Mesothelial cell of epicardium (in vitro differentiated cells): ENCODE results near the gene ROGDI. TPM values are rescaled to one million over a fixed set of nuclear protein-coding genes. Genes with fewer than 3 reads are reported as not detected.

Source experiments
- DNase-seq, 2 experiments: peaks; one replicate each; pipeline ENCODE4 v3.0.0; 2021; ENCODE audit warnings: low spot score in 2 of 2; ENCODE audit not compliant: unreplicated experiment in 2 of 2
- H3K27ac Mint-ChIP-seq: 2 replicates; pipeline ENCODE4 v1.8.0; 2021; ENCODE audit warnings: mixed read lengths
- H3K27me3 Mint-ChIP-seq: 2 replicates; pipeline ENCODE4 v1.8.0; 2021; ENCODE audit warnings: low read depth, mixed read lengths
- H3K36me3 Mint-ChIP-seq: 2 replicates; pipeline ENCODE4 v1.8.0; 2021; ENCODE audit warnings: mixed read lengths
- H3K4me1 Mint-ChIP-seq: 2 replicates; pipeline ENCODE4 v1.8.0; 2021; ENCODE audit warnings: mixed read lengths
- H3K4me3 Mint-ChIP-seq: 2 replicates; pipeline ENCODE4 v1.8.0; 2021; ENCODE audit warnings: mild to moderate bottlenecking, moderate library complexity, mixed read lengths
- H3K9me3 Mint-ChIP-seq: 2 replicates; pipeline ENCODE4 v1.8.0; 2021; ENCODE audit warnings: mixed read lengths
- total RNA-seq: library from RNA; stranded (reverse); gene quantifications from 3 replicates; pipeline ENCODE4 v1.2.1, GENCODE V29; 2021
- TF ChIP-seq, protein P1 (sequence below): fragments of 200-600 bp; sonication (generic); IDR thresholded peaks from one replicate; pipeline ENCODE4 v1.5.0; 2021; ENCODE audit warnings: antibody characterized with exemption; ENCODE audit not compliant: unreplicated experiment

ROGDI gene
- total RNA-seq, 1 donor from 2014 or later = 61.8 TPM

GRCh38 chr16:4746991-4747574, 55.4 kb downstream of the ROGDI start:
- DNase-seq = no peak
- H3K4me1 Mint-ChIP-seq = no peaks in the 10 kb centered on the region
- H3K36me3 Mint-ChIP-seq = peaks cover 5% of the 10 kb centered on the region
- H3K4me3 Mint-ChIP-seq = no peak overlapping the region
- TF ChIP-seq, protein P1, sequence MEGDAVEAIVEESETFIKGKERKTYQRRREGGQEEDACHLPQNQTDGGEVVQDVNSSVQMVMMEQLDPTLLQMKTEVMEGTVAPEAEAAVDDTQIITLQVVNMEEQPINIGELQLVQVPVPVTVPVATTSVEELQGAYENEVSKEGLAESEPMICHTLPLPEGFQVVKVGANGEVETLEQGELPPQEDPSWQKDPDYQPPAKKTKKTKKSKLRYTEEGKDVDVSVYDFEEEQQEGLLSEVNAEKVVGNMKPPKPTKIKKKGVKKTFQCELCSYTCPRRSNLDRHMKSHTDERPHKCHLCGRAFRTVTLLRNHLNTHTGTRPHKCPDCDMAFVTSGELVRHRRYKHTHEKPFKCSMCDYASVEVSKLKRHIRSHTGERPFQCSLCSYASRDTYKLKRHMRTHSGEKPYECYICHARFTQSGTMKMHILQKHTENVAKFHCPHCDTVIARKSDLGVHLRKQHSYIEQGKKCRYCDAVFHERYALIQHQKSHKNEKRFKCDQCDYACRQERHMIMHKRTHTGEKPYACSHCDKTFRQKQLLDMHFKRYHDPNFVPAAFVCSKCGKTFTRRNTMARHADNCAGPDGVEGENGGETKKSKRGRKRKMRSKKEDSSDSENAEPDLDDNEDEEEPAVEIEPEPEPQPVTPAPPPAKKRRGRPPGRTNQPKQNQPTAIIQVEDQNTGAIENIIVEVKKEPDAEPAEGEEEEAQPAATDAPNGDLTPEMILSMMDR = no peak
- H3K27me3 Mint-ChIP-seq = peaks cover 2% of the 10 kb centered on the region
- H3K27ac Mint-ChIP-seq = no peak overlapping the region
- no peaks in the 10 kb centered on the region for H3K9me3 Mint-ChIP-seq

Other genes with a start within 250 kb of the ROGDI start
- gene C16orf96, start 246.3 kb downstream of the ROGDI start, total RNA-seq = 0.45 to 0.95 TPM (median 0.58 TPM) in 3 replicates
- 51.3 to 59.3 TPM (median 53.1 TPM) in 3 replicates for gene UBALD1, start 187.7 kb downstream of the ROGDI start, total RNA-seq
- gene MGRN1, start 177.8 kb downstream of the ROGDI start, total RNA-seq = 110 to 121 TPM (median 117 TPM) in 3 replicates
- 28.4 to 33.0 TPM (median 31.1 TPM) in 3 replicates for gene NUDT16L1, start 109.1 kb downstream of the ROGDI start, total RNA-seq
- gene ANKS3, start 68.4 kb downstream of the ROGDI start, total RNA-seq = 42.5 to 46.6 TPM (median 45.8 TPM) in 3 replicates
- 0.45 to 0.84 TPM (median 0.49 TPM) in 3 replicates for gene DNAAF8, start 68.1 kb downstream of the ROGDI start, total RNA-seq
- gene ZNF500, start 35.5 kb downstream of the ROGDI start, total RNA-seq = 25.3 to 29.8 TPM (median 25.4 TPM) in 3 replicates
- 0.42 to 1.3 TPM (median 0.44 TPM) in 3 replicates for gene SEPTIN12, start 14.3 kb downstream of the ROGDI start, total RNA-seq
- not detected in 3 replicates for gene SMIM22, start 7.3 kb downstream of the ROGDI start, total RNA-seq
- 96.6 to 105 TPM (median 104 TPM) in 3 replicates for gene GLYR1, start 44.7 kb upstream of the ROGDI start, total RNA-seq
- 37.2 to 40.5 TPM (median 39.7 TPM) in 3 replicates for gene UBN1, start 44.8 kb upstream of the ROGDI start, total RNA-seq
- 36.0 to 37.1 TPM (median 36.8 TPM) in 3 replicates for gene PPL, start 134.5 kb upstream of the ROGDI start, total RNA-seq
- 0.09 to 0.13 TPM in 2 of 3 replicates, not detected in the other for gene SEC14L5, start 155.7 kb upstream of the ROGDI start, total RNA-seq
- gene NAGPA, start 231.3 kb upstream of the ROGDI start, total RNA-seq = 12.6 to 16.9 TPM (median 15.6 TPM) in 3 replicates